ENCODE data around the gene RAPGEF4.

RAPGEF4 gene

DNA sequence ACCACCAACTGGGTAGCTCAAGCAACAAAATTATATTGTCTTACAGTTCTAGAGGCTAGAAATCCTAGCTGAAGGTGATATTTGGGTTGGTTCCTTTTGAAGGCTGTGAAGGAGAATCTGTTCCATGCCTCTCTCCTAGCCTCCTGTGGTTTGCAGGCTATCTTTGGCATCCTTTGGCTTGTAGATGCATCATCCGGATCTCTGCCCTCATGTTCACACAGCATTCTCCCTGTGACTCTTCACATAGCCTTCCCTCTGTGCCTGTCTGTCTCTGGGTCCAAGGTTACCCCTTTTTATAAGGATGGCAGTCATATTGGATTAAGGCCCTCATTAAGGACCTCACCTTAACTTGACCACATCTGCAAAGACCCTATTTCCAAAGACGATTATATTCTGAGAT is 261.4 kb downstream of the RAPGEF4 start:
- DNase-seq (ENCODE audit: low spot score), result no peak

DNA sequence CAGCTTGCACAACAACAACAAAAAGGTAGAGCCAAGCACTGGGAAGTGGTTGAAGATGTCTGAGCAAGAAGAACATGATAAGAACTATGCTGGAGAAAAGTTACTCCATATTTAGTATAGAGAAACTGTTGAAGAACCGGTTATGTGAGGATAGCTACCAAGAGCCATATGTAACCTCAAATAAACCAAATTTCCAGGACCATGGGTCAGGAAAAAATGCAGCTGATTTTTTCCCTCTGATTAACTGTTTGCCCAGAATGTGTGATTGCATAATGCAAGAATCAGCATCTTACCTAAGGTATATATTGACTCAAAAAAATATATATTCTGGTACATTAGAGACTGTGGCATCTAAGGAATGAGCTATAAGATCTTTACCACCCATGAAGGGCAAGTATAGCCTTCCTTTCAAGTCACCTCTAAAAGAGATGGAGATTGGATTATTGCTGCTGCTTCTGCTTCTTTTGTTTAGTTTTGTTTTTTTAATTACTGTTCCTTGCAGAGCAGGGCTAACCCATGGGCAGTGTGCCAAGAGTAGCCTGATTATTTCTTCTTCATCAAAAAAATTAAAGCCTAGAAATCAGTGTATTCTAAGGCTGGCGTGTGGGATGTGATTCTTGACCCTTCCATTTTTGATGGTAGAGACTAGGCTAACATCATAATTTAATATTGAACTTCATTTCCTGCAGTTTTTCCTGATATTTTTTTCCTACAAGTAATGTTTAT is 263.1 kb downstream of the RAPGEF4 start:
- DNase-seq (ENCODE audit: low spot score), result no peak

DNA sequence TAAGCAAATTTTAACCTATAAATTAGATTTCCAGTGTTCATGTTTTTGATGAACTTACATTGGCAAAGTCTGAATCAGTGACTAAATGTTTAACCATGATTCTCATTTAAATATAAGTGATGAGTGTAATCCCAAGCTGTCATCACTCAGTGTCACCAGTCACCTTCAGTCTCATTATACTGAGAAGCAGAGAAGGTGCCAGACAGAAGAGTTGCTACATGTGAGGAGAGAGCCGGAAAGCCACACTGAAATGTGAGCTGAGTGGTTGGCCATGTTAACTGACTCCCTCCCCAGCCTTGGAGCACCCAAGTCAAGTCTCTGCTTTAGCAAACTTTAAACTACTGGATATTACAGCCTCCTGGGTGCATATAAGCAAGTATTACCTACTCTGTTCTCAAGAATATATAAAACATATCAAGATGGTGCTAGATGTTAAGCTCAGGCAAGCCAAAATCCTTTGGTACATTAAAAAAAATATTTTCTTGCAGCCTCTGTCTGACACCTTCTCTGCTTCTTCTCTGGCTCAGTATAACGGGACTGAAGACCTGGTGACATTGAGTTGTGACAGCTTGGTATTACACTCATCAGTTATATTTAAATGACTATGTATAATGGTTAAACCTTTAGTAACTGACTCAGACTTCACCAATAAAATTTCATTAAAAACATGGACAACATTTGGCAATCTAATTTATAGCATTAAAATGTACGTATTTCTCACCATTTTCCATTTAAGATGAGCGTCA is 264.2 kb downstream of the RAPGEF4 start:
- peak; percentile 61 for DNase-seq (ENCODE audit: low spot score)

DNA sequence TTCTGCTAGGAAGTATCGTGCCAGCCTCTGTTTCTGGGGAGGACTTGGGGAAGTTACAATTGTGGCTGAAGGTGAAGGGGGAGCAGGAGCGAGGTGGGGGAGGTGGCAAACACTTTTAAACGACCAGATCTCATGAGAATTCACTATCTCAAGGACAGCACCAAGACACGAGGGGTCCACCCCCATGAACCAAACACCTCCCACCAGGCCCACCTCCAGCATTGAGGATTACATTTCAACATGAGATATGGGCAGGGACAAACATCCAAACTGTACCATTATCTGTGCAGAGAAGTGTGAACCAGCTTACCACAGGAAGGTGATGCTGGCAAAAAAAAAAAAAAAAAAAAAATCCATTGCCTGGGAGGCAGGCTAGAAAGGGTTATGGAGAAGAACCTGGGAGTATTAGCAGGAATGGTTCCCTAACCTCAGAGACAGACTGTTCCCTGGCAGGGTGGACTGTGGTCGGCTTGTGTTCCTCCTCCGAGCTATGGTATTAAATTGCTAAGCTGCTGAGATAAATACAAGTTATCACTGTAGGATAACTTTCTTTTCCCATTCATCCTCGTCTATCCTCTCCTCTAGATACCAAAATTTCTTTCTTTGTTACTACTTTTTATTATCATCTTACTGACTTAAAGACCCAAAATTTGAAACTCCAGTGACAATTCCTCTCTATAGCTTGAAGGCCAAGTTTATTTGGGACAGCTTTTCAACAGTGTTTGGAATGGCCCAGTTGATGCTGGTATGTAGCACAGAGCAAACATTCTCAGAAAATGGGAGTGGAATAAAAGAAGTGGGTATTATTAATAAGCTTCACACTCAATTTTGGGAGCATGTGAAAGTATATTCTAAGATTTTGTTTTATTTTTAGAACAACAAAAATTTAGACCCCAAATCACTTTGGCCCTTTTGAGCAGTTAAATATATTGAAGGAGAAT is 266.3 kb downstream of the RAPGEF4 start:
- no peak for DNase-seq (ENCODE audit: low spot score)

DNA sequence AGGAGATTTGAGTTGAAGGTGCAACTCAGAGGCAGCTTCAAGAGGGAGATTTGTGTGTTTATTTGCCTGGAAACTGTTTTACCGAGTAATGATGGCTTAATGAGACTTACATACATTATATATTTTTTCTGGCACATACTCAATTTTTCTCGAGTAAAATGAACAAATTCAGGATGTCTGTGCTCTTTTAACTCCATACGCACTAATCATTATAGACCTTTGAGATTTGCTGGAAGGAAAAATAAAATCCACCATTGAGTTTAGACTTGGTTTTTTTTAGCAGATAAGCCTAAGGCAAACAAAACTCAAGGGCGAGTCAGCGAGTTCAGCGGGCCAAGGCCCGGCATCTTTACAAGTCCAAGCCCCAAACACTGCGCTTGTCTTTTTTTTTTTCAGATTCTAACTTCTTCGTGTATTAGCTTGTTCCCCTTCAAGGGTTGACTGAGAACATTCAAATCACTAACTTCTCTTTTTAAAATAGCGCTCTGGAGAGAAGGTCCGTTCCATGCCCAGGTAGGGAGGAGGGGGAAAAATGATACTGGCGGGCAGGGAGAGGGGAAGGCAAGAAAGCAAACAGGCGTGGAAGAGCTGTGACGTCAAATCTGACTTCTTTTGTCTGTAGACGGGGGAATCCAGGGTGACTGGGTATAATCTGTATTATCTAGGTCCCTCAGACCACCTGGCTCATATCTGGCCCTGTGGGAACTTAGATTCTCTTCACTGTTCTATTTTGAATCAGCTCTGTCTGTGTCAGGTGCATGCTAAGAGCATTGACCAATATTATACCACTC is 267.3 kb downstream of the RAPGEF4 start:
- DNase-seq (ENCODE audit: low spot score), result no peak

DNA sequence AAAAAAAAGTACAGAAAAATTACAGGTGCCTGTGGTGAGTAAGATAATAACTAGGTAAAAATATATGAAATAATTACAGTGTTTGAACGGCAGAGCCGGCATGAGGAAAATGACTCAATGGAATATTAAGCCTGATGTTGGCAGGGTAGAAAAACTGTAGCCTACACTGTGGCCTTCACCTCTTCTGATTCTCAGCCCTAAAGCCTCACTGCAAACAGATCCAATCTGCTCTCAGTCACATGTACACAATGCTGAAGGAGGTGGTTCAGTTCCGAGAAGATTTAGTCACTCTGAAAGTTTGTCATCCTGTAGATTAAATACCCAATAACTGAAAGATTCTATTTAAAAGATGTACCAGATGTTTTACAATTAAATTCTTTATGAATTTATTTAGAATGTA is 273.1 kb downstream of the RAPGEF4 start:
- DNase-seq (ENCODE audit: low spot score), result no peak

DNA sequence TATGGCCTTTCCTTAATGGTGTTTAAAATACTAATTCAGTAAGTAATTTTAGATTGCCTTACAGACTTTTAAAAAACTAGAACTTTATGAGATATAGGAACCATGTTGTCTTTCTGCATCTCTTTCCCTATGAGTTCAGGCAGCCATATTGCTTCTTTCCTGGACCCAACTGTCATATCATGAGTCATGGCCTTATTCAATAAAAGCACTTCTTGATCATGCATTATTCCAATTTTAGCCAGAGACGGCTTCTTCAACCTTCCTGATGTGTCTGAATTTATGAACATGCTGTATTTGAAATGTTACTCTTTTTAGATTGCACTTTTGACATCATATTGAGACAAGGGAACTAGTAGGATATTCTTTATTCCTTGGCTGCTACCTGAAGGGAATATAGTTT is 274.6 kb downstream of the RAPGEF4 start:
- DNase-seq (ENCODE audit: low spot score), result no peak

DNA sequence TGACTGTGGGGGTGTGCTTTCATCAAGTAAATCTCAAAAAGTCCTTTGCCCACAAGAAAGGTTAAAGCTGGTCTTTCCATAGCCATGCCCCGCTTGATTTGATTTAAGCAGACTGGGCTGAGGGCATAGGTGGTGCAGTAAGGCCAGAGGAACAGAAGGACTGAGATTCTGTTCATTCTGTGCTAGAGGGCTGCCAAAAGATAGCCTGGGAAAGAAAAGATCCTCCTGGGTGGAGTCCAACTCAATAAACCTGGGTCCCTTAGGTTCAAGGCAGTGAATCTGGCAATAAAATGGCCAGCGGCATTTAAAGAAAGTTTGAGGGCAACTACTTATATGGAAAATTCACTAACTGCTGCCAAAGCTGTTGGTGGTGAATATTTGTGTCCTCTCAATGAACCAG is 280.8 kb downstream of the RAPGEF4 start:
- no peak for DNase-seq (ENCODE audit: low spot score)

DNA sequence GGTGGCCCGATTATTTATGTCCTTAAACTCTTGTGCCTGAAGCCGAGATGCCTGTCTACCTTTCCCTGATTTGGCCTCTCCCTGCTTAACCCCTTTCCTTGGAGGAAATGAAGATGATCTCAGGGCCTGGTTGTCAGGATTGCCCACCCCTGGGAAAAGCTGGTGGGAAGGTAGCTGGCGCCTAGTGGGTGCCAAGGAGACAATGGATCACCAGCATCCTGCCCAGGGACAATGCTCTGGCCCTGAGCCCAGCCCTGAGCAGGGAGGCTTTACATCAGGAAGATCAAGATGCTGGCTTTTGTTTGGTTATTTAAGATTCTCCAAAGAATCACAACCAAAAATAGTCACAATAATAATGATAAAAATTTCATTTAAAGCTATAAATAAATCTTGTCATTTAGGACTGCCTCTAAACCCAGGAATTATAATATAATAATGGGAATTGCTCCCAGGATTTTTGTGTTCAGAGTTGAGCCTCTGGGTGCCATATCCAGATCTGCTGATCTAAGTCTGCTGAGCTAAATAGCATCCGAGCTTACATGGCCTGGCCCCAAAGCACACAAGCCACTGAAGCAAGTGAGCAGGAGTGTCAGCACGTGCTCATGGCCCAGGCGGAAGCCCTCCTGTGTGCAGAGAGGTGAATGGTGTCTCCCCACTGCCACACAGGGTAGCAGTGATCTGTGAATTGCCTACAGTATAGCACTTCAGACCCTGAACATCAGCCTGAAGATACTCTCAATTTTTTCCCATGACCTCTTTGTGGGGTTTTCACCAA is 282.2 kb downstream of the RAPGEF4 start:
- DNase-seq (ENCODE audit: low spot score), result no peak

DNA sequence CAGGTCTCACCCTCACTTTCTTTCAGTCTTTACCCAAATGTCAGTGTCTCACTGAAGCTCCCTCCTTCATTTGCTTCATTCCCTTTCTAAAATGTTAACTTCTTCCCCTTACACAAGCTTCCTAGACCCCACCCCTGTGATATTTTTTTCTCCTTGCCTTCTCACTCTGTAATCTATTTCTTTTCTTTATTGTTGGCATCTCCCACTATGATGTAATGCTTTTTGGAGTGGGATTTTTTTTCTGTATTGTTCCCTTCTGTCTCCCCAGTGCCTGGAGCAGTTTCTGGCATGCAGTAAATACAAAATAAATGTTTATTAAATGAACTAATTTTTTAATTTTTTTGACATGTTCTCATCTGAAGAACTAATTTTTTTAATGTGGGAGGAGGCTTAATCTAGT is 284.1 kb downstream of the RAPGEF4 start:
- no peak for DNase-seq (ENCODE audit: low spot score)

DNA sequence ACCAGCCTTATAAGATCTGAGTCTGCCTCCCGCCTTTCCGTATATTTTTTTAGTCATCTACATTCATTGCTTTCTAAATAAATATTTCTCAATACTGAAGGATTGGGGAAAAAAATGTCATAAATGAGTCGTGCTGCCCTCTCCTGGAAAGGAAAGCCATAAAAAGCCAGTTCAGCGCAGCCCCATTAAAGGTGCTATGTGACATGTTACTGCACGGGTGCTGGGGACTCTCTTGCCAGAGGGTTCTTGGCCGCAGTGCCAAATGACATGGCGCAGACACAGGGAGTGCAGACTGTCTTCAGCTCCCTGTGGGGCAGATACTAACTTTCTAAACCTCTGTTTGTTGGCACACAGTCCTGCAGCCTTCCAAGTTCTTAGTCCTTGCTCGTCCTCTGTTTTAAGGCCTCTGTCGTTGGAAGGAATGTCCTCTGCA is 286.3 kb downstream of the RAPGEF4 start:
- no peak for DNase-seq (ENCODE audit: low spot score)

DNA sequence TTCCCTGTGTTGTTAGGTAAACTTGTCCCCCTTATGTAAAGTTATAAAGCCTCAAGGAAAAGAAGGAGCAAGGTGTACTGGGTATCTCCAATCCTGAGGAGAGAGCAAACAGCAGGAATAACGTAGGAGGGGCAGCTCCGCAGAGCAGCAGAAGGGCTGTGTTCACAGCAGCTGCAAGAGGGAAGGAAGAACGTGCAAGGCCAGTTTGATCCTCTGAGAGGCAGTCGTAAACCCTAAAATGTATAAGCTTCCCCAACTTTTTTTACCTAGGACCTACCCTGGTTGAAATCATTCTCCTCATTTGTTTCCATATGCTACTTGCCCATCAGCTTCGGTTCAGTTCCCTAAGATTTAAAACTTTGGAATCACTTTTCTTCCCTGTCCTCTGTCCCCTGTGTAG is 288.1 kb downstream of the RAPGEF4 start:
- DNase-seq (ENCODE audit: low spot score), result no peak

DNA sequence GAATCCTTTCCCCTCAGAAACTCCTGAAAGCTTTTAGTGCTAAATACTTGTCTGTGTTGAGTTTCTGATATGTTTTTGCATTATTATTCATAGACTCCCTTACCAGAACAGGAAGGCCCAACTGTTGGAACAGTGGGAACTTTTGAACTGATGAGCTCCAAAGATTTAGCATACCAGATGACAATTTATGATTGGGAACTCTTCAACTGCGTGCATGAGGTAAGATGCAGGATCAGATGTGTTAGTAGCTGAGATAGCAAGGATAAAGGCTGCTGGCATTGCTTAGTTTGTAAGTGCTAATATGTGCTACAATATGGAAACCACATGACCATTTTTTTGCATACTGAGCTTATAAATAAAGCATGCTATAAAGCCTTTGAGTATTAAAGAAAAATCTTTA is 290.8 kb downstream of the RAPGEF4 start:
- DNase-seq (ENCODE audit: low spot score), result no peak

DNA sequence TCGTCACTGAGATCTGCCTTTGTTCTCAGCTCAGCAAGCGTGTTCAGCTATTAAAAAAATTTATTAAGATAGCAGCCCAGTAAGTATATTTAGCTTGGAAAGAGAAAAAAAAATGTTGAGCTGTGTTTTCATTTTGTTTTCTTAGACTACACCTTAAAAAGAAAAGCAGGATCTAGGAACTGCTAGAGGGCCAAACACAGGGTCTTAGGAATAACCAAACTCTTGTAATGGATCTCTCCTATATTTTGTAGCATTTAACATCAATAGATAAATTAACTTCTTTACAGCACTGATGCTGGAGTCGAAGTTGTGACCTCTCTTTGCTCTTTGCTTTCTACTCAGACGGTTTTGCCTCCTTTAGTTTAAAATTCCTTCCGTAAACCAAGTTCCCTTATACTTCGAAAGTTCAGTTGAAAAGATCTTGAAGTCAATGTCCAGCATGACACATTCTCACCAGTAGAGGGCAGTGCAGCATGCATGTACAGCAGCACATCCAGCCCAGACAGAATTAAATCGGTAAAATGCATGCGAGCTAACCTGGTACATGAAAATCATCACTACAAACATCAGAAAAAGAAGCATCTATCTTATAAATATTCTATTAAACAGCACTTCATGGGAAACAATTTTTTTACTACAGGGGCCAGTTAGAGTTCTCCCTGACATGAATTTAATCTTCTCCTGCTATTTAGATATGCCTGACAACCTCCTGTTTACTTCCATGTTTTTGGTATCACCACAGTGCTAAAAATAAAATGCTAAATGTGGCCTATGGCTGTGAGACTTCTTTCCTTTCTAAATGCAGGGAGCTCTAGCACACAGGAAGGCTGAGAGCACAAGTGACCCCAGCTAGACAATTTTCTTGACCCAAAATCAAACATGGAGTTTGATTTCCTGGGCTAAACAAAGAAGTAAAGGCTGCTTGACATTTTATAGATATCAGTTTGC is 291.8 kb downstream of the RAPGEF4 start:
- peak; percentile 84 for DNase-seq (ENCODE audit: low spot score)

DNA sequence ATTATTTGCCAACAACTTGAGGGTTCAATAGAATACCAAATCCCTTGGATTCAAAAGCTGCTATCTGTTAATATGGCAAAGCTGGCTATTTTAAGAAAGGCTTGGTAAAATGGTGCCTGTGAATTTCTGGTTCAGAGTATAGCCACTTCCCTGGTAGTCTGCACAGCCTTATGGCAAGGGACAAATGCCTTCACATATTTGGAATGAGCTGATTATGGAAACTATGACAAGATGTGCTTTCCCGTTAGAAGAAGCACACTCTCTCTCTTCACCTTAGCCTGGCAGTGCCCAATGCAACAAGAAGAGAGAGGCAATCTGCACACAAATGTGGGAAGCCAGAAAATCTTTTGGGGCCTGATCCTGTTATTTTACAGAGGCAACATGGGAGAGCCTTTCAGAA is 292.5 kb downstream of the RAPGEF4 start:
- no peak for DNase-seq (ENCODE audit: low spot score)

DNA sequence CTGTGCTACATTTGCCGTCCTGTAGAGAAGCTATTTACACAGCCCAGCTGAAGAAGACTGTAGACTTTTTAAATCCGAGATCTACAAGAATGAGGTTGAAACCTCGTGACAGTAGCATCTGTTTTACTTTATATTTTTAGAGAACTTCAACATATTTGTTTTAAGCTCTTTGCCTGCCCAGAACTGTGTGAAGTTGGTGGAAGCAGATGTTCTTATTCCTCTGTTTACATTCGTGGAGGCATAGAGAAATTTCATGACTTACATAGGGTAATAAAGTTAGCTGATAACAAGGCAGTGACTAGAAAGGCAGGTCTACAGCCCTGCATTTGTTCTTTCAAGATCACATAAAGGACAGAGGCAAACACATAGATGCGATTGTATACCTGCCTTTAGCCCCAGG is 293.0 kb downstream of the RAPGEF4 start:
- no peak for DNase-seq (ENCODE audit: low spot score)

DNA sequence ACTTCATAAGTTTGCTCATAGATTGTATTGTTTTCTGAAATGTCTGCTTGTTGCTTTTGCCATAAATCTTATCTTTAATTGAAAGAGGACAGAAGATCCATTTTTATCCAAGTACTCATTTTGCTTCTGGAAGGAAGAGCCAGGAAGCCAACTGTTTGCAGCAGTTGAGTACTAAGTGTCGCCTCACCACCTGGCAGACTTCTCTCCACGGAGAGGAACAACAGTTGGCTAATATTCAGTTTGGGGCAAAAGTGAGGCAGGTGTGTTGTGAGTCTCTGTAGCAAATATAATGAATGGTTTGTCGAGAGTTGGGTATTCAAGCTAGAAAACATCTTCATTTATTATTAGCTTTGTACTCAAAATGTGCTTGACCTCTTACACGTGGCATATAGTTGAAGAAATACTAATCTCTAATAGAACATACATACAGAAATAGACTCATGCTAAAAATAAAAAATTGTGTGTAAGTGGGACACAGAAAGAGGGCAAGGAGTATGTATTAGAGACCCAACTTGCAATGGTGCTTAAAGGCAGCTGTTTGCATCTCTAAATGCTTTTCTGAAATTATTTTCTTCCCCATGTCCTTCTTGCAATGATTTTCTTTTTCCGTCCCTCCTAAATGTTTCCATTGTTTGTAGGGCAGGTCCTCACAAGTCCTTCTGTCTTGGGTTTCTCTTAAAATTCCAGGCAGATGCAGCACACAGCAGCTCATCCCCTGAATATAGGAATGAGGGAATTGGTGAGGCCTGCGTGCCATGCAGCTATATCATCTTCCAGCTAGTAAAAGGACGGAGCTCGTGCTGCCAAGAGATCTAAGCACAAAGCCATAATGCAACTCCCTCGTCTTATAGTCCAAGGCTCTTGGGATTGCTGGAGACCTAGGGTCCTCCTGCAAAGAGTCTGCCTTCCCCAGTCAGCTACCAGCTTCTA is 295.2 kb downstream of the RAPGEF4 start:
- no peak for DNase-seq (ENCODE audit: low spot score)

DNA sequence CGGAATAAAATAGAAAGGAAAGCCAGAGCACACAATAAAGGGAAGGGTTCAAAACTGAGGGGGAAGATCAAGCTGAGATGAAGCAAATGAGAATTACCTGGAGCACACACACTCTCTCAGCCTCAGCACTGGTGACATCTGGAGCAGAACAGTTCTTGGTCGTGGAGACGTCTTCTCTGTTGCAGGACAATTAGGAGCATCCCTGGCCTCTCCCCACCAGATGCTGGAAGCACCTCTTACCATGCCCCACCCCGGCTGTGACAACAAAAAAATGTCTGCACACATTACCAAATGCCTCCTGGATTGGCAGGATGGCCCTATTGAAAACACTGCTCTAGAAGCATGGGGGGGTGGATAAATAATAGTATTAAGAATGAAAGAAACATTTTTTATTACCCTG is 296.4 kb downstream of the RAPGEF4 start:
- DNase-seq (ENCODE audit: low spot score), result no peak

DNA sequence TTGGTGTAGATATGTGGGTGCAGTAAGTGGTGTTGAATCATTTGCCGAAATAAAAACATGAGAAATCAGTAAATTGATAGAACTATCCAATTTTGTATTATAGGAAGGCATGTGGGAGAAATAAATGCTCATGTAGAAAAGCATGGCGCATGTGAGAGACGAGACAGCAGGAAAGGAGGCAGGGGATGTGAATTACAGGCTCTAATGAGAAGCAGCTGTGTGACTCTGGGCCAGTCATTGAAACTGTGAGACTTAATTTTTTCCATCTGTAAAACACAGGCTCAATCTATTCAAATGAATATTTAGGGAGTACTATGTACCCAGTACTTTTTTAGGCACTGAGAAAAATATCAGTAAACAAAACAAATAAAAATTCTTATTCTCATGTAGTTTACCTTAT is 297.4 kb downstream of the RAPGEF4 start:
- no peak for DNase-seq (ENCODE audit: low spot score)

Measured in kidney tubule cell (primary cell).